K562 (cell line): ENCODE data around the gene MMP23B. TPM values are rescaled to one million over a fixed set of nuclear protein-coding genes. Genes with fewer than 3 reads are reported as not detected.

Experiments used
- ARID4B ChIP-seq: sonication (generic); formaldehyde crosslinking; IDR thresholded peaks from 2 replicates; pipeline ENCODE4 v1.8.0; 2022; ENCODE audit warnings: mild to moderate bottlenecking, missing genetic modification reagents
- ASH1L ChIP-seq: fragments of 450-650 bp; IDR thresholded peaks from 2 replicates; pipeline ENCODE4 v1.6.1; 2018; ENCODE audit warnings: borderline replicate concordance, mild to moderate bottlenecking, low read depth; ENCODE audit not compliant: partially characterized antibody
- CTCF ChIP-seq, 3 experiments: IDR thresholded peaks in 2 of 3; conservative IDR thresholded peaks in 1 of 3; 2 replicates each; pipeline ENCODE4 v1.5.1; 2011 to 2012; ENCODE audit warnings: low read length in 3 of 3, mild to moderate bottlenecking in 3 of 3, control low read depth in 2 of 3, improper control_type of control experiment in 1 of 3, inconsistent platforms in 1 of 3, low read depth in 1 of 3, mixed read lengths in 1 of 3, moderate library complexity in 1 of 3; ENCODE audit not compliant: insufficient read depth in 2 of 3
- E2F3 ChIP-seq: fragments of 250-450 bp; sonication (Bioruptor Pico); IDR thresholded peaks from 2 replicates; pipeline ENCODE4 v1.4.0; 2020; ENCODE audit warnings: mild to moderate bottlenecking
- FOXJ2 ChIP-seq: fragments of 200-800 bp; sonication (Bioruptor generic); IDR thresholded peaks from 2 replicates; pipeline ENCODE4 v1.6.1; 2016; ENCODE audit warnings: missing genetic modification characterization, missing compliant biosample characterization
- GATAD2B ChIP-seq: fragments of 450-650 bp; IDR thresholded peaks from 2 replicates; pipeline ENCODE4 v1.6.1; 2017; ENCODE audit warnings: mild to moderate bottlenecking, borderline replicate concordance
- HMG20A ChIP-seq: fragments of 450-650 bp; formaldehyde crosslinking; conservative IDR thresholded peaks from 2 replicates; pipeline ENCODE4 v1.4.0; 2020; ENCODE audit warnings: mild to moderate bottlenecking, mixed read lengths
- L3MBTL2 ChIP-seq: fragments of 450-650 bp; IDR thresholded peaks from 2 replicates; pipeline ENCODE4 v1.6.1; 2016; ENCODE audit warnings: mild to moderate bottlenecking, moderate library complexity
- NCOA2 ChIP-seq, 2 experiments: fragments of 450-650 bp; IDR thresholded peaks; 2 replicates each; pipeline ENCODE4 v1.6.1; 2018; ENCODE audit warnings: mild to moderate bottlenecking in 2 of 2, moderate library complexity in 1 of 2; ENCODE audit not compliant: partially characterized antibody in 2 of 2
- NR3C1 ChIP-seq: sonication (generic); formaldehyde crosslinking; IDR thresholded peaks from 2 replicates; pipeline ENCODE4 v1.8.1; 2022; ENCODE audit warnings: missing genetic modification reagents
- POLR2G ChIP-seq: fragments of 200-400 bp; formaldehyde crosslinking; IDR thresholded peaks from 2 replicates; pipeline ENCODE4 v1.6.1; 2017; ENCODE audit warnings: low read depth, mild to moderate bottlenecking, antibody characterized with exemption, low read length, moderate library complexity
- TCF3 ChIP-seq: sonication (generic); formaldehyde crosslinking; IDR thresholded peaks from 2 replicates; pipeline ENCODE4 v1.4.0; 2020; ENCODE audit warnings: mild to moderate bottlenecking, missing genetic modification reagents
- ZBTB7A ChIP-seq: IDR thresholded peaks from 2 replicates; pipeline ENCODE4 v1.6.1; 2011; ENCODE audit warnings: low read depth, mild to moderate bottlenecking, low read length, moderate library complexity, borderline replicate concordance; ENCODE audit not compliant: control insufficient read depth
- ZC3H4 ChIP-seq: sonication (generic); formaldehyde crosslinking; IDR thresholded peaks from 2 replicates; pipeline ENCODE4 v1.9.0; 2021; ENCODE audit warnings: missing genetic modification reagents, borderline replicate concordance
- ZNF146 ChIP-seq: IDR thresholded peaks from one replicate; pipeline ENCODE4 v1.6.1; 2018; ENCODE audit warnings: missing compliant biosample characterization; ENCODE audit not compliant: unreplicated experiment
- ZNF165 ChIP-seq: fragments of 250-450 bp; sonication (Bioruptor Pico); IDR thresholded peaks from 2 replicates; pipeline ENCODE4 v1.4.0; 2020; ENCODE audit warnings: borderline replicate concordance
- ZNF583 ChIP-seq: fragments of 250-450 bp; sonication (Bioruptor Pico); IDR thresholded peaks from 2 replicates; pipeline ENCODE4 v1.4.0; 2020
- ZNF699 ChIP-seq: fragments of 250-450 bp; sonication (Bioruptor Pico); IDR thresholded peaks from 2 replicates; pipeline ENCODE4 v1.8.0; 2021; ENCODE audit warnings: mild to moderate bottlenecking, moderate library complexity; ENCODE audit not compliant: insufficient replicate concordance
- ZNF717 ChIP-seq: fragments of 250-450 bp; sonication (Bioruptor Pico); IDR thresholded peaks from 2 replicates; pipeline ENCODE4 v1.5.0; 2021
- ZNF76 ChIP-seq: fragments of 250-450 bp; sonication (Bioruptor Pico); IDR thresholded peaks from 2 replicates; pipeline ENCODE4 v1.4.0; 2020; ENCODE audit warnings: mild to moderate bottlenecking, moderate library complexity, borderline replicate concordance
- polyA plus RNA-seq, 8 experiments: library from polyadenylated mRNA; depleted of rRNA in 4 of 8; stranded (reverse) in 5 of 8; unstranded in 3 of 8; fragments of >200 nt; fragmentation: Nextera tagmentation in 2 of 8; fragmentation: Illumina TruSeq in 1 of 8; extraction: Ambion mirVana in 2 of 8; extraction: Trizol in 1 of 8; gene quantifications; 2 replicates each; pipeline versions ENCODE4 v1.2.1 to v1.2.3, GENCODE V29; 2011 to 2014; ENCODE audit warnings: inconsistent platforms in 1 of 8, missing spikeins in 1 of 8
- total RNA-seq, 7 experiments: library from RNA; depleted of rRNA in 6 of 7; stranded (reverse); fragments of >200 nt in 6 of 7; fragmentation: Illumina TruSeq in 2 of 7; extraction: Trizol in 2 of 7; gene quantifications; 2 replicates each; pipeline versions ENCODE4 v1.2.1 to v1.2.3, GENCODE V29; 2011 to 2021; ENCODE audit warnings: low replicate concordance in 1 of 7

Gene MMP23B
- total and polyA plus RNA-seq, 9 of the 15 experiments (the other 6 are each of a cell fraction or from before 2014, with no cell fraction given) = 0.28 to 1.2 (median 0.41) TPM; not detected in 5

DNA sequence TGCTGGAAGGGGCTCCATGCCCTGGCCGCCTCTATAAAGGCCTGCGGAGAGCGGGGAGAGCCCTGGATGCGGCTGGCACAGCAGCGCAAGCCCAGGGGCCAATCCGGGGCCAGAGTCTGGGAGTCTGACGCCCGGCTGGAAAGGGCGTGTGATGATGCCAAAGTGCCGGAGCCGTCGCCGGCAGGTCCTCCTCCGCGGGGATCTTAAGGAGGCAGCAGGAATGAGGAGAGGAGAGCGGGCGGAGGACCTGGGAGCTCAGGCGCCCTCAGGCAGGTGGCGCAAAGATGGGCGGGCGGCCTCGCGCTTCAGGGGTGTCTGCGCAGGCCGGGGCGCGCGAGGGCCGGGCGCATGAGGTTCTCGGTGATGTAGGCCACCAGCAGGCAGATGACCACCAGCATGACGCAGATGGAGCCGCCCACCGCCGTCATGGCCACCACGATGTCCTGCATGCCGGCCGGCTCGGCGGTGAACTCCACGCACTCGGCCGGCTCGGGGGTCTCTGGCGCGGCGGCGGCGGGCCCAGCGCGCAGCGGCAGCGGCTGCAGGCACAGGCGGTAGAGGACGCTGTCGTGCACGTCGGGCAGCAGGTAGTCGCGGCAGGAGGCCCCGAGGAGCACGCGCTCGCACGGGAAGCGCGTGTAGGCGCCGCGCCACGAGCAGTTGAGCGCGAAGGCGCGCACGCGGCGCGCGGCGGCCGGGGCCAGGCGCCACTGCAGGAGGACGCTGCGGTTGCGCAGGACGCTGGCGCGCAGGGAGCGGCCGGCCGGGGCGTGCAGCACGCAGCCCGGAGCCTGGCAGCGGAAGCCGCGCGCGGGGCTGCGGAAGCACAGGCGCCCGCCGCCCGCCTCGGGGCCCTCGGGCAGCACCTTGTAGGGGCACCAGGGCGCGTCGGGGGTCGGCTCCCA, 32.7 kb upstream of the MMP23B start (continued):
- TF ChIP-seq GATAD2B (0 out of 2 replicates have a peak, but pooled peaks have one; percentile 77), ZNF165 (CRISPR knock-in tag) (no peak), NR3C1 (CRISPR knock-in tag) (peak; percentile 92), E2F3 (peak; percentile 74), ZNF699 (CRISPR knock-in tag) (no peak), ZNF146 (CRISPR knock-in tag) (no peak), ZNF717 (CRISPR knock-in tag) (no peak), ARID4B (0 out of 2 replicates have a peak, but pooled peaks have one; percentile 61), L3MBTL2 (peak; percentile 97), ZNF76 (CRISPR knock-in tag) (no peak), HMG20A (CRISPR knock-in tag) (no peak), ZC3H4 (CRISPR knock-in tag) (peak; percentile 57; the same call in 1 of the 2 replicates), POLR2G (peak; percentile 56), TCF3 (CRISPR knock-in tag) (no peak), CTCF (IDR thresholded peaks at IDR 0.05 in 2 of 3, conservative IDR thresholded peaks at IDR 0.05 in 1 of 3; ENCODE audit: insufficient read depth in 2 of 3, low read depth in 1 of 3, low read length in 3 of 3) (peak in 1 of 3 experiments; percentile 37; a peak in 1 of 6 replicates), NCOA2 (IDR thresholded peaks at IDR 0.05; ENCODE audit: partially characterized antibody in 2 of 2) (no peak), ASH1L (no peak), FOXJ2 (no peak), ZNF583 (CRISPR knock-in tag) (no peak), ZBTB7A (peak; percentile 65; the same call in 1 of the 2 replicates)
